GM23248 (cell line): Measurements from ENCODE around the gene PLS3.

Experiments
- EZH2 ChIP-seq: fragments of 200-600 bp; sonication (generic); IDR thresholded peaks from 2 replicates; pipeline ENCODE4 v1.6.1; 2018; ENCODE audit warnings: antibody characterized with exemption, mild to moderate bottlenecking; ENCODE audit not compliant: insufficient read depth, poor library complexity, severe bottlenecking
- EZH2phosphoT487 ChIP-seq: fragments of 200-600 bp; sonication (generic); IDR thresholded peaks from 2 replicates; pipeline ENCODE4 v1.6.1; 2018; ENCODE audit warnings: antibody characterized with exemption, moderate library complexity, mild to moderate bottlenecking, low read depth; ENCODE audit not compliant: insufficient read depth

GRCh38 chrX:115598556-115598955, 37.6 kb downstream of the PLS3 start:
- TF ChIP-seq EZH2 (no peak), EZH2phosphoT487 (no peak)
